Measurements from ENCODE around the gene NDUFA11.

NDUFA11 gene

GRCh38 chr19:5917431-5918107, 14.0 kb upstream of the NDUFA11 start:
- no peak for TF ChIP-seq CTCF (IDR thresholded peaks at IDR 0.05; ENCODE audit: low read depth, low read length, missing control alignments)
- no peak for DNase-seq (ENCODE audit: low read depth)
- H3K4me3 ChIP-seq (ENCODE audit: low read depth, low read length) = no peak overlapping the region

- no peak overlapping the region for H3K4me3 ChIP-seq (ENCODE audit: low read depth, low read length)
- no peak for TF ChIP-seq CTCF (IDR thresholded peaks at IDR 0.05; ENCODE audit: low read depth, low read length, missing control alignments)
- DNase-seq (ENCODE audit: low read depth) = no peak
Observed at GRCh38 chr19:5916181-5916708, 12.7 kb upstream of the NDUFA11 start.

GRCh38 chr19:5915782-5916165, 12.2 kb upstream of the NDUFA11 start:
- DNase-seq (ENCODE audit: low read depth) = no peak
- TF ChIP-seq CTCF (IDR thresholded peaks at IDR 0.05; ENCODE audit: low read depth, low read length, missing control alignments) = no peak
- no peak overlapping the region for H3K4me3 ChIP-seq (ENCODE audit: low read depth, low read length)

GRCh38 chr19:5914946-5915781, 11.6 kb upstream of the NDUFA11 start:
- no peak for DNase-seq (ENCODE audit: low read depth)

GRCh38 chr19:5914358-5914774, 10.8 kb upstream of the NDUFA11 start:
- no peak for TF ChIP-seq CTCF (IDR thresholded peaks at IDR 0.05; ENCODE audit: low read depth, low read length, missing control alignments)
- DNase-seq (ENCODE audit: low read depth) = no peak
- H3K4me3 ChIP-seq (ENCODE audit: low read depth, low read length) = no peak overlapping the region

More at GRCh38 chr19:5914946-5915781, 11.6 kb upstream of the NDUFA11 start:
- no peak overlapping the region for H3K4me3 ChIP-seq (ENCODE audit: low read depth, low read length)
- TF ChIP-seq CTCF (IDR thresholded peaks at IDR 0.05; ENCODE audit: low read depth, low read length, missing control alignments) = no peak

GRCh38 chr19:5913739-5914357, 10.3 kb upstream of the NDUFA11 start, which contains the start of gene CAPS:
Gene CAPS, plus strand, starts transcription at chr19:5914254. Its CDS starts 153 bp downstream, at chr19:5914407.
- DNase-seq (ENCODE audit: low read depth) = no peak
- no peak within 1 kb of the TSS for H3K4me3 ChIP-seq (ENCODE audit: low read depth, low read length)
- TF ChIP-seq CTCF (IDR thresholded peaks at IDR 0.05; ENCODE audit: low read depth, low read length, missing control alignments) = no peak

Measured in GM12864 (cell line).